CD4-positive, alpha-beta T cell (primary cell): ENCODE data around the gene ICA1. TPM values are rescaled to one million over a fixed set of nuclear protein-coding genes. Genes with fewer than 3 reads are reported as not detected.

Experiments
- ATAC-seq: fragments of 200-7000 bp; cut with Tn5 transposase; one replicate; pipeline ENCODE4 v1.10.0; 2022; ENCODE audit warnings: mild to moderate bottlenecking; ENCODE audit not compliant: poor library complexity
- CTCF ChIA-PET: fragments of 350-600 bp; sonication (Branson Sonifier 250); formaldehyde crosslinking; loops from one replicate; lab custom pipeline; 2021; ENCODE audit warnings: antibody characterized with exemption, inconsistent platforms; lab: Charles Lee
- POLR2A ChIA-PET: fragments of 350-600 bp; sonication (Branson Sonifier 250); formaldehyde crosslinking; loops from one replicate; lab custom pipeline; 2021; ENCODE audit warnings: antibody characterized with exemption, inconsistent platforms; lab: Charles Lee
- DNase-seq, 14 experiments: peaks; one replicate each; pipeline ENCODE4 v3.0.0-alpha.2; 2013 to 2020; ENCODE audit warnings: mixed read lengths in 2 of 14
- H3K27ac ChIP-seq, 2 donors: one replicate each; pipeline versions ENCODE4 v1.5.1 to v1.7.0; 2013; ENCODE audit warnings: low read length in 2 of 2, low read depth in 1 of 2, mild to moderate bottlenecking in 1 of 2
- H3K27me3 ChIP-seq, 2 experiments: 1 replicate in 1 of 2; 2 replicates in 1 of 2; pipeline versions ENCODE4 v1.6.1 to v1.7.0; 2013; ENCODE audit warnings: low read length in 2 of 2, control low read depth in 1 of 2, mild to moderate bottlenecking in 1 of 2, moderate library complexity in 1 of 2; ENCODE audit not compliant: insufficient read depth in 2 of 2, control insufficient read depth in 1 of 2
- H3K36me3 ChIP-seq: one replicate; pipeline ENCODE4 v1.6.1; 2013; ENCODE audit warnings: low read length, control low read depth; ENCODE audit not compliant: insufficient read depth
- H3K4me1 ChIP-seq: one replicate; pipeline ENCODE4 v1.6.1; 2013; ENCODE audit warnings: low read length, control low read depth; ENCODE audit not compliant: insufficient read depth
- H3K4me3 ChIP-seq: one replicate; pipeline ENCODE4 v1.5.1; 2013; ENCODE audit warnings: mild to moderate bottlenecking, low read length, moderate library complexity
- H3K9me3 ChIP-seq, 2 experiments: 1 replicate in 1 of 2; 2 replicates in 1 of 2; pipeline versions ENCODE4 v1.6.1 to v1.7.0; 2013; ENCODE audit warnings: low read length in 2 of 2, mild to moderate bottlenecking in 2 of 2, control low read depth in 1 of 2, moderate library complexity in 1 of 2; ENCODE audit not compliant: control insufficient read depth in 1 of 2, insufficient read depth in 1 of 2
- H3K27ac Mint-ChIP-seq: one replicate; pipeline ENCODE4 v1.8.0; 2020; ENCODE audit warnings: mixed read lengths
- H3K27me3 Mint-ChIP-seq: one replicate; pipeline ENCODE4 v1.8.0; 2021; ENCODE audit warnings: mixed read lengths
- H3K36me3 Mint-ChIP-seq: one replicate; pipeline ENCODE4 v1.8.0; 2021; ENCODE audit warnings: low read depth, mixed read lengths
- H3K4me1 Mint-ChIP-seq: one replicate; pipeline ENCODE4 v1.8.0; 2021; ENCODE audit warnings: low read depth, mixed read lengths
- H3K4me3 Mint-ChIP-seq: one replicate; pipeline ENCODE4 v1.8.0; 2020; ENCODE audit warnings: mild to moderate bottlenecking, mixed read lengths
- H3K9me3 Mint-ChIP-seq: one replicate; pipeline ENCODE4 v1.8.0; 2020; ENCODE audit warnings: mixed read lengths
- CTCF ChIP-seq: fragments of 200-600 bp; IDR thresholded peaks from one replicate; pipeline ENCODE4 v1.8.0; 2022; ENCODE audit warnings: antibody characterized with exemption, mild to moderate bottlenecking
- intact Hi-C, 2 experiments: fragments of 100-400 bp; cut with DNase I in 1 of 2; cut with micrococcal nuclease in 1 of 2; formaldehyde crosslinking; loops; one replicate each; pipeline versions ENCODE4 v1.15.1 to v1.9.0; 2023 to 2025; cut with DNase I, micrococcal nuclease
- total RNA-seq, 174 experiments: library from RNA in 2 of 174; stranded (reverse) in 2 of 174; gene quantifications; one replicate each; pipeline ENCODE4 v1.2.3 and lab custom pipeline; 2021 to 2026

The ICA1 gene
- total RNA-seq, 2 experiments from 2014 or later = 0.95 to 1.7 TPM

- ChIA-PET POLR2A (interaction anchor here (1.2 kb wide), 1 partner anchor 561 kb away, joined by 4 read pairs; the partner anchor contains the start of gene UMAD1), CTCF (no interaction called here)
- H3K27ac ChIP-seq = no peak overlapping the region
- Mint-ChIP-seq H3K36me3 (no peaks in the 10 kb centered on the region), H3K4me1 (peaks cover 17% of the 10 kb centered on the region), H3K9me3 (no peaks in the 10 kb centered on the region), H3K4me3 (no peak overlapping the region), H3K27ac (no peak overlapping the region), H3K27me3 (no peaks in the 10 kb centered on the region)
- no peak for ATAC-seq
- H3K27me3 ChIP-seq = no peaks in the 10 kb centered on the region
- no peak for TF ChIP-seq CTCF
- no peaks in the 10 kb centered on the region for H3K36me3 ChIP-seq
- H3K9me3 ChIP-seq = no peaks in the 10 kb centered on the region
- DNase-seq = no peak
- H3K4me1 ChIP-seq = peaks cover 7% of the 10 kb centered on the region
- H3K4me3 ChIP-seq = no peak overlapping the region
- intact Hi-C loops = no loop called here
These were observed 60.0 kb downstream of the ICA1 start for GRCh38 chr7:8201846-8202441.

GRCh38 chr7:8200717-8201116 is 61.2 kb downstream of the ICA1 start:
- no peak overlapping the region for H3K27ac Mint-ChIP-seq
- POLR2A ChIA-PET = no interaction called here
- H3K27me3 Mint-ChIP-seq = no peaks in the 10 kb centered on the region
- H3K4me1 ChIP-seq = peaks cover 7% of the 10 kb centered on the region
- H3K27ac ChIP-seq = no peak overlapping the region
- DNase-seq (no peak), ATAC-seq (no peak)
- no peak overlapping the region for H3K4me3 ChIP-seq
- CTCF ChIA-PET = no interaction called here
- no peaks in the 10 kb centered on the region for H3K36me3 Mint-ChIP-seq
- H3K36me3 ChIP-seq = no peaks in the 10 kb centered on the region
- H3K9me3 ChIP-seq = no peaks in the 10 kb centered on the region
- H3K4me1 Mint-ChIP-seq = peaks cover 17% of the 10 kb centered on the region
- intact Hi-C loops = no loop called here
- no peak overlapping the region for H3K4me3 Mint-ChIP-seq
- H3K9me3 Mint-ChIP-seq = no peaks in the 10 kb centered on the region
- H3K27me3 ChIP-seq = no peaks in the 10 kb centered on the region
- no peak for TF ChIP-seq CTCF

- ATAC-seq (no peak), DNase-seq (no peak)
- H3K27ac Mint-ChIP-seq = no peak overlapping the region
- Histone ChIP-seq H3K4me1 (peaks cover 7% of the 10 kb centered on the region), H3K27ac (no peak overlapping the region), H3K4me3 (no peak overlapping the region), H3K27me3 (no peaks in the 10 kb centered on the region), H3K9me3 (no peaks in the 10 kb centered on the region), H3K36me3 (no peaks in the 10 kb centered on the region)
- CTCF ChIA-PET = no interaction called here
- H3K4me3 Mint-ChIP-seq = no peak overlapping the region
- no peaks in the 10 kb centered on the region for H3K36me3 Mint-ChIP-seq
- no peaks in the 10 kb centered on the region for H3K9me3 Mint-ChIP-seq
- H3K27me3 Mint-ChIP-seq = no peaks in the 10 kb centered on the region
- POLR2A ChIA-PET = no interaction called here
- intact Hi-C loops = no loop called here
- peaks cover 17% of the 10 kb centered on the region for H3K4me1 Mint-ChIP-seq
- no peak for TF ChIP-seq CTCF
These were observed 61.7 kb downstream of the ICA1 start for GRCh38 chr7:8200316-8200715.
